Right lobe of liver (tissue), 4 donors: ENCODE measurements around the gene CNBP.

Source experiments
- POLR2A ChIP-seq: fragments of 450-650 bp; IDR thresholded peaks from one replicate; pipeline ENCODE4 v1.6.1; 2017; ENCODE audit warnings: antibody characterized with exemption, mild to moderate bottlenecking
- TF ChIP-seq, protein P1 (sequence below), 4 donors: fragments of 200-600 bp in 3 of 4; fragments of 450-650 bp in 1 of 4; IDR thresholded peaks; one replicate each; pipeline versions ENCODE4 v1.5.1 to v1.8.0; 2016 to 2022; ENCODE audit warnings: antibody characterized with exemption in 4 of 4, mild to moderate bottlenecking in 2 of 4
- donor health status: DM: no; HTN: no; CAD: no.
- donor health status: DM: no; HTN: no; CAD: no.
- donor health status: DM: no; HTN: yes; CAD: no.

DNA sequence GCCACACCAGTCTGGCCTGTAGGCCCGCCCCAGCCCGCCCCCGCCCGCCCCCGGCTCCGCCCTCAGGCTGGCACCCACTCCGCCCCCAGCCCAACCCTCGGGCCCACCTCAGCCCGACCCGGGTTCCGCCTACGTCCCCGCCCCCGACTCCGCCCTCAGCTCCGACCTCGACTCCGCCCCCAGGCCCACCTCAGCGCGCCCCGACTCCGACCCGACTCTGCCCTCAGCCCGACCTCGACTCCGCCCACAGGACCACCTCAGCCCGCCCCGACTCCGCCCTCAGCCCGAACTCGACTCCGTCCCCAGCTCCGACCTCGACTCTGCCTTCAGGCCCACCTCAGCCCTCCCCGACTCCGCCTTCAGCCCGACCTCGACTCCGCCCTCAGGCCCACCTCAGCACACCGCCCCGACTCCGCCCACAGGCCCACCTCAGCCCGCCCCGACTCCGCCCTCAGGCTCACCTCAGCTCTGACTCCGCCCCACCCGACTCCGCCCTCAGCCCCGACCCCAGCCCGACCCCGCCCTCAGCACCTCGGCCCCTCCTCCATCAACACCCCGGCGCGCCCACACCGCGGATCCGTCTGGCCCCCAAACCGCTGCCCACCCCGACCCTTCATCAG lies 61.8 kb downstream of the CNBP start, which contains the start of gene RAB43:
- no peak for TF ChIP-seq POLR2A
- TF ChIP-seq, protein P1, sequence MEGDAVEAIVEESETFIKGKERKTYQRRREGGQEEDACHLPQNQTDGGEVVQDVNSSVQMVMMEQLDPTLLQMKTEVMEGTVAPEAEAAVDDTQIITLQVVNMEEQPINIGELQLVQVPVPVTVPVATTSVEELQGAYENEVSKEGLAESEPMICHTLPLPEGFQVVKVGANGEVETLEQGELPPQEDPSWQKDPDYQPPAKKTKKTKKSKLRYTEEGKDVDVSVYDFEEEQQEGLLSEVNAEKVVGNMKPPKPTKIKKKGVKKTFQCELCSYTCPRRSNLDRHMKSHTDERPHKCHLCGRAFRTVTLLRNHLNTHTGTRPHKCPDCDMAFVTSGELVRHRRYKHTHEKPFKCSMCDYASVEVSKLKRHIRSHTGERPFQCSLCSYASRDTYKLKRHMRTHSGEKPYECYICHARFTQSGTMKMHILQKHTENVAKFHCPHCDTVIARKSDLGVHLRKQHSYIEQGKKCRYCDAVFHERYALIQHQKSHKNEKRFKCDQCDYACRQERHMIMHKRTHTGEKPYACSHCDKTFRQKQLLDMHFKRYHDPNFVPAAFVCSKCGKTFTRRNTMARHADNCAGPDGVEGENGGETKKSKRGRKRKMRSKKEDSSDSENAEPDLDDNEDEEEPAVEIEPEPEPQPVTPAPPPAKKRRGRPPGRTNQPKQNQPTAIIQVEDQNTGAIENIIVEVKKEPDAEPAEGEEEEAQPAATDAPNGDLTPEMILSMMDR (IDR thresholded peaks at IDR 0.05), result no peak
